Measurements from ENCODE around the gene PPP3CA.

GRCh38 chr4:101101072-101101471, 246.3 kb downstream of the PPP3CA start:
- TF ChIP-seq CTCF (optimal IDR thresholded peaks at IDR 0.05 in 1 of 3, IDR thresholded peaks at IDR 0.05 in 1 of 3, conservative IDR thresholded peaks at IDR 0.05 in 1 of 3; ENCODE audit: extremely low read depth in 1 of 3, insufficient read depth in 2 of 3, low read length in 3 of 3) (no peak), EZH2 (IDR thresholded peaks at IDR 0.05; ENCODE audit: low read length) (no peak)
